G401 (cell line): ENCODE measurements around the gene RIPPLY3. TPM values are rescaled to one million over a fixed set of nuclear protein-coding genes. Genes with fewer than 3 reads are reported as not detected.
"Not testable (repeated sequence)": the region's sequence is repeated elsewhere in the genome, so short reads cannot be mapped to it uniquely, and the experiment has no call there.

ENCODE experiments used
- DNase-seq: peaks from one replicate; pipeline ENCODE4 v3.0.0-alpha.2; 2015; ENCODE audit warnings: low spot score
- in situ Hi-C: cut with HindIII; loops from 2 replicates; pipeline ENCODE4 v1.10.0; 2016; ENCODE audit warnings: low sequenced_read_pairs, mixed read lengths
- total RNA-seq: library from RNA; depleted of rRNA; stranded (reverse); fragments of >200 nt; shearing (Covaris generic); gene quantifications from 2 replicates; pipeline ENCODE4 v1.2.3, GENCODE V29; 2014

Gene RIPPLY3
- total RNA-seq, 1 experiment from 2014 or later: not detected

DNA sequence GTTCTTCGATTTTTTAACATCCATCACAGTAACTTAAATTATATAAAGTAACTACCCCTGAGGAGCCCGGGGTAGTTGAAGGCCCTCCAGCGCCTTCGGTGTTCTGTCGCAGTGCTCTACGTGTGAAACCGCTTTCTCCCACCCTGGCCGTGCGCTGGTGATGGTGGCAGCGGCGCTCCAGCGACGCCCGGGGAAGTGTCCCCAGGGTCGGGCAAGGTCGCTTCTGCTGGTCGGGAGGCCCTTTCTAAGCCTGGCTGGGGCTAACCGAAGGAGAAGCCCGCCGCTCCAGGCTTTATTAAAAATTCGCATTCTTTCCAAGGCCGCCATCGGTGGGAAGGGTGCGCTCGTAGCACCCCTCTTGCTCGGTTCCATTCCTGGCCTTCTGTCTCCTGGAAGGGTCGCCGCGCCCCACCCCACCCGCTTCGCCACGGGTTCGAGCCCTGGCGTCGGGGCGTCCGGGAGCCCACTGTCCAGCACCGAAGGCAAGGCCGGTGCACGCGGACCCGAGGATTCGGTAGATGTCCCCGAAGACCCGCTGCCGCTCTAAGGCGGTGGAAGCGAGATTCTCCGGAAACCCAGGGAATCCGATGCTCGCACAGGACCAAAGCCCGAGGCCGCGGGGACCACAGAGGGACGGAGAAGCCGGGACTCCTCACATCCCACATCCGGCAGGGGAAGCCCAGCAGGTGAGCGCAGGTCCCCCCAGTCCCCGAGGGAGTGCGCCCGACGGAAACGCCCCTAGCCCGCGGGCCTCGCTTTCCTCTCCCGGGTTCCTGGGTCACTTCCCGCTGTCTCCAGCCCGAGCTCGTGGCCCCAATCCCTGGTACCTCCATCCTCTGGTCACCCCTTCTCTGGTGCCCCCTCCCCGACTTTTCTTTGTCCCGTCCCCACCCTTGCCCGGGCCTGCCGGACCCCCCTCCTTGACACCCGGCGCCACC, 685 bp upstream of the RIPPLY3 start:
- no peak for DNase-seq
- in situ Hi-C loops: no loop called here

DNA sequence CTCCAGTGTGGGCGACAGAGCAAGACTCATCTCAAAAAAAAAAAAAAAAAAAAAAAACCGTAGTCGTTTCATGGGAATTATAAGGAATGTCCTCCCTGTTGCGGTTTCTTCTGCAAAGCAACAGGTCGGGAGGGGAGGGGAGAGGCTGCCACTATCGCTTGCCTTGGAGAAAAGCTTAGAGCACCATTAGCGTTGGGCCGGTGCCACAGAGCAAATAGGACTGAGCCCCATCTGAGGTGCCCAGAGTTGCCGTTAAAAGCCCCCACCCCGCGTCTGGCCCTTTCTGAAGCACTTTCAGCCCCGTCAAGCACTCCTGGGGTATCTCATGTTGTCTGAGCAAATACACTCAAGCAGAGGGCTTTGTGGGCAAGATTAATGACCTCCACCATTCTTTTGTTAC, 2.2 kb downstream of the RIPPLY3 start:
- in situ Hi-C loops: no loop called here
- no peak for DNase-seq

DNA sequence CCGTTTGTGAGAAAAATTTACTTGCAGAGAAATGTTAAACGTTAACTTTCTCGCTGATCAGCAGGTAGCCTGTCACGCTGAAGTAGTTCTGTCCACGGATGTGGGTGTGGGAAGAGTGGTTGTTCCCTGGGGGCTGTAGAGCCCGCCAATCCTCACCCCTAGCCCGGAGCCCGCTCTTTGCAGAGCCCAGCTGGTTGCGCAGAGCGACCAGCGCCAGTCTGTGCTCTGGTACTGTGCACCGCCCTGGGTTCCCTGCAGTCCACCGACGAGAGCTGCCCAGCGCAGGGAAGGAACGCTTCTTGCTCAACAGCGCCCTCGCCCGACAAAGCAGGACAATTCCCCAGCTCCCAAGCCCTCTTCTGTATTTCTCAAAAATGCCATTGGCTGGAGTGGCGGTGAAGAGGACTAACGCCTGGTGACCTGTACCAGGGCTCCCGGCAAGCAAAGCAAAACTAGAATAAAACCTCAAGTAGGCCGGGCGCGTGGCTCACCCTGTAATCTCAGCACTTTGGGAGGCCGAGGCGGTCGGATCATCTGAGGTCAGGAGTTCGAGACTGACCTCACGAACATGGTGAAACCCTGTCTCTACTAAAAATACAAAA, 3.3 kb downstream of the RIPPLY3 start:
- in situ Hi-C loops: no loop called here
- DNase-seq: peak; percentile 82

DNA sequence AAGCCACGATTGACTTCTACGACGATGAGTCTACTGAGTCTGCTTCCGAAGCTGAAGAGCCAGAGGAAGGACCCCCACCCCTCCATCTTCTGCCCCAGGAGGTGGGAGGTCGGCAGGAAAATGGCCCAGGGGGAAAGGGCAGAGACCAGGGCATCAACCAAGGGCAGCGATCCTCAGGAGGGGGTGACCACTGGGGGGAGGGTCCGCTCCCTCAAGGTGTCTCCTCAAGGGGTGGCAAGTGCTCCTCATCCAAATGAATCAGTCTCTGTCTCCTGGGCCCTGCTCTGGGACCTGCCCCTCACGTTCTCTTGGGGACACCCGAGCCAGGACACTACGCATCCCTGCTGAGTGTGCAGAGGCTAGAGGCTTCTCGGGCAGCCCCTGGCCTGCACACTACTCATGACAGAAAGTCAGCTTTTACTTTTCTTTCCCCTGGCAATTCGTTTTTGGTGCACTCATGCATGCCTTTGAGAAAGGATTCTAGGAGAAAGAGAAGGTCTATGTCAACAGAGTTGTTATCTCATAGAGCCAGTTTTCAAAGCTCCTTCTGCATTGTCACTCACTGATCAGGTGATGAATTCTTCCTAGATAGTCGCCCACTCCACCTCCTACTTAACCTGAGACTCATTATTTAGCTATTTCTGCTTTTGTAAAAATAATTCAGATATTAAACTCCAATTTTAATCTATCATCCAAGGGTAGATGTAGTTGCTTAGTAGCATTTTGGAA, 11.6 kb downstream of the RIPPLY3 start:
- in situ Hi-C loops: no loop called here
- DNase-seq: no peak

DNA sequence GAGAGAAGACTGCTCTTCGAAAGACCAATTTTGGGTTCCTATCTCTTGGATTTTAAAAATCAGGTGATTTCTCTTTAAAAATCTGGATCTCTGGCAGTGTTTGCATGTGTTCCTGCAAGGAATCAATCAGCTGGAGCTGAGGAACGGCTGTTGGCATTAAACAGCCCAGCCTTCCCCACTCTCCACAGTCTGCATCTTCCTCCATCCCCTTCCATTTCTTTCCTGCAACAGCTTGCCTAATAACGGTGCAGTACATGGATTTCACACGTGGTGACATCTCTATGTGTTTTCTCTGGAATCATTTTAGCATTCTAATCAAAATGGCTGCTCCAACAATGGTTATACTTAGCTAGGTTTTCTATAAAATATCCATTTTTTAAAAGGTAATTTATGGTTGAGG, 20.0 kb downstream of the RIPPLY3 start:
- in situ Hi-C loops: no loop called here
- no peak for DNase-seq

GRCh38 chr21:37028570-37028969, 22.1 kb downstream of the RIPPLY3 start:
- in situ Hi-C loops: no loop called here
- no peak for DNase-seq

- no peak for DNase-seq
- in situ Hi-C loops: no loop called here
These were observed 24.4 kb downstream of the RIPPLY3 start for GRCh38 chr21:37030864-37031263.

DNA sequence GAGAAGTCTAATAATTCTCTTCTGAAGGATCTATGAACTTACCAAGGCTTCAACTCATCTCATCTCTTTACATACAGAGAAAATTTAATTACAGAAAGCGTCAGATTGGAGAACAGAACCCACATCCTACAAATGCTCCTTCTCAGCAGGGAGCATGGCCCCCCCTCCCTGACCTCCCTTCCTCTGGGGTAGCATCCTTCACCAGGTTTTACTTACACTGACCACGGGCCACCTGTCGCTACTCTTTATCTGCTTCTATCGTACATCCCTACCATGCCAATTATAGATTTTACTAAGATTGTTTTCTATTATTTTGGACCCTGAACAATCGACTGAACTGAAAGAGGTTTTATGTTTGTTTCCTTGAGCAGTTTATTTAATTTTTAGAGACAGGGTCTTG, 25.8 kb downstream of the RIPPLY3 start:
- in situ Hi-C loops: no loop called here
- DNase-seq: no peak

- no peak for DNase-seq
These were observed 26.5 kb downstream of the RIPPLY3 start for GRCh38 chr21:37032877-37033471.

GRCh38 chr21:37034394-37034793, 27.9 kb downstream of the RIPPLY3 start:
- in situ Hi-C loops, DNase-seq: not testable (repeated sequence)

More at GRCh38 chr21:37032877-37033471, 26.5 kb downstream of the RIPPLY3 start:
- in situ Hi-C loops: no loop called here

DNA sequence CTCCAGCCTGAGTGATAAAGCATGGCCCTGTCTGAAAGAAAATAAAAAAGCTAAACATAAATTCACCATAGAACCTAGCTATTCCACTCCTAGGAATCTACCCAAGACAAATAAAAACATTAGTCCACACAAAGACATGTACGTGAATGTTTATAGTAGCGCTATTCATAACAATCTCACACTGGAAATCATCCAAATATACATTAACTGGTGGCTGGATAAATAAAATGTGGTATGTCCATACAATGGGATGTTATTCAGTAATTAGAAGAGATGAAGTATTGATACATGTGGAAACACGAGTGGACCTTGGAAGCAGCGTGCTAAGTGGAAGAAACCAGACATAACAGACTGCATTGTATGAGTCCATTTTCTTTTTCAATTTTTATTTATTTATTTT, 29.7 kb downstream of the RIPPLY3 start:
- in situ Hi-C loops: no loop called here

DNA sequence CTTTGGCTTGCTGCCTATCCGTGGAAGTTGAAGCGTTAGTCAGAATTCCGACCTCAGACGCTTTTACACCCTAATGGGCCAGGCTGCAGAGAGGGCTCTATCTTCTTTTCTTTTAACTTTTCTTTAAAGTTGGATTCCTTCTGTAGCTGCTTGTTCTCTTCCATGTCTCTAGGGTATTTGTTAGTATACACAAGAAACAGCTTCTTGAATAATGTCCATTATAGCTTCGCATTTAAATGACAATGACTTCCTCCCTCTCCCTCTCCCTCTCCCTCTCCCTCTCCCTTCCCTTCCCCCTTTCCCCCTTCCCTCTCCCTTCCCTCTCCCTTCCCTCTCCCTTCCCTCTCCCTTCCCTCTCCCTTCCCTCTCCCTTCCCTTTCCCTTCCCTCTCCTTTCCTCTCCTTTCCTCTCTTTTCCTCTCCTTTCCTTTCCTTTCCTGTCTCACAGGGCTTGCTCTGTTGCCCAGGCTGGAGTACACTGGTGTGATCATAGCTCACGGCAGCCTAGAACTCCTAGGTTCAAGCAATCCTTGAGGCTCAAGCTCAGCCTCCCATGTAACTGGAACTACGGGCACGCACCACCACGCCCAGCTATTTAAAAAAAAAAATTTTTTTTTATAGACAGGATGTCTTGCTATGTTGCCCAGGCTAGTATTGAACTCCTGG, 33.0 kb downstream of the RIPPLY3 start:
- no peak for DNase-seq
- in situ Hi-C loops: no loop called here

More for the DNA sequence above, 29.7 kb downstream of the RIPPLY3 start:
- DNase-seq: no peak

- in situ Hi-C loops: no loop called here
These were observed 33.7 kb downstream of the RIPPLY3 start for GRCh38 chr21:37040212-37040611.

GRCh38 chr21:37041706-37042271, 35.3 kb downstream of the RIPPLY3 start:
- no peak for DNase-seq
- in situ Hi-C loops: no loop called here

More at GRCh38 chr21:37040212-37040611, 33.7 kb downstream of the RIPPLY3 start:
- no peak for DNase-seq

- no peak for DNase-seq
- in situ Hi-C loops: no loop called here
These were observed 37.3 kb downstream of the RIPPLY3 start for GRCh38 chr21:37043818-37044217.

GRCh38 chr21:37044643-37045042, 38.1 kb downstream of the RIPPLY3 start:
- DNase-seq: no peak
- in situ Hi-C loops: no loop called here

- in situ Hi-C loops: no loop called here
- no peak for DNase-seq
These were observed 38.6 kb downstream of the RIPPLY3 start for GRCh38 chr21:37045149-37045548.

DNA sequence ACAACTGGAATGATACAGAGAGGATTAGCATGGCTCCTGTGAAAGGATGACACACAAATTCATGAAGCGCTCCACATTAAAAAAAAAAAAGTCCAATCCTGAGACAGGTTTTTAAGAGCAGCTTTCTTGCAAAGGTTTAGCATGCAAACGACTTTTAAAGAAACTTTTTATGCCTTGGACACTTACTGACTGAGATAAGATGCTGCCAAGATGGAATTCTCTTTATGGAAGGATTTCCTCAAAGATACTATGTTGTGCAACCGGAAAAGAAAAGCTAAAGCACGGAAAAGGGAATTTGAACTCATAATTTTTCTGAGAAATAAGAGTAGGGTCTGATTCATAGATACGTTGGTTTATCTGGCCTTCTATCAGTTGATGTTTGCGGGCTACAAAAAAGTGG, 39.1 kb downstream of the RIPPLY3 start:
- no peak for DNase-seq
- in situ Hi-C loops: no loop called here

- in situ Hi-C loops: no loop called here
- DNase-seq: no peak
These were observed 40.6 kb downstream of the RIPPLY3 start for GRCh38 chr21:37047079-37047478.
